ENCODE results near the gene CD99.
"Not testable (repeated sequence)": the region's sequence is repeated elsewhere in the genome, so short reads cannot be mapped to it uniquely, and the experiment has no call there.

The CD99 gene

GRCh38 chrX:2719774-2720447, 28.8 kb downstream of the CD99 start:
- no peak for DNase-seq (ENCODE audit: extremely low read depth in 1 of 2, low read depth in 1 of 2)

GRCh38 chrX:2723286-2723879, 32.3 kb downstream of the CD99 start:
- no peak for DNase-seq (ENCODE audit: extremely low read depth in 1 of 2, low read depth in 1 of 2)

- not testable (repeated sequence) for DNase-seq (ENCODE audit: extremely low read depth in 1 of 2, low read depth in 1 of 2)
Observed at GRCh38 chrX:2727264-2727663, 36.2 kb downstream of the CD99 start.

GRCh38 chrX:2732076-2732475, 41.0 kb downstream of the CD99 start:
- no peak for DNase-seq (ENCODE audit: extremely low read depth in 1 of 2, low read depth in 1 of 2)

GRCh38 chrX:2732649-2733048, 41.6 kb downstream of the CD99 start:
- no peak for DNase-seq (ENCODE audit: extremely low read depth in 1 of 2, low read depth in 1 of 2)

- DNase-seq (ENCODE audit: extremely low read depth in 1 of 2, low read depth in 1 of 2), result no peak
Observed at GRCh38 chrX:2733286-2733685, 42.2 kb downstream of the CD99 start.

- no peak for DNase-seq (ENCODE audit: extremely low read depth in 1 of 2, low read depth in 1 of 2)
Observed at GRCh38 chrX:2735270-2735669, 44.2 kb downstream of the CD99 start.

- no peak for DNase-seq (ENCODE audit: extremely low read depth in 1 of 2, low read depth in 1 of 2)
Observed at GRCh38 chrX:2740672-2741071, 49.6 kb downstream of the CD99 start.

- DNase-seq (ENCODE audit: extremely low read depth in 1 of 2, low read depth in 1 of 2), result no peak
Observed at GRCh38 chrX:2741386-2741785, 50.3 kb downstream of the CD99 start.

GRCh38 chrX:2746250-2746649, 55.2 kb downstream of the CD99 start:
- not testable (repeated sequence) for DNase-seq (ENCODE audit: extremely low read depth in 1 of 2, low read depth in 1 of 2)

- DNase-seq (ENCODE audit: extremely low read depth in 1 of 2, low read depth in 1 of 2), result no peak
Observed at GRCh38 chrX:2748171-2748814, 57.2 kb downstream of the CD99 start.

- DNase-seq (ENCODE audit: extremely low read depth in 1 of 2, low read depth in 1 of 2), result no peak
Observed at GRCh38 chrX:2748815-2749188, 57.7 kb downstream of the CD99 start.

GRCh38 chrX:2751291-2751690, 60.2 kb downstream of the CD99 start:
- no peak for DNase-seq (ENCODE audit: extremely low read depth in 1 of 2, low read depth in 1 of 2)

- DNase-seq (ENCODE audit: extremely low read depth in 1 of 2, low read depth in 1 of 2), result not testable (repeated sequence)
Observed at GRCh38 chrX:2751874-2752300, 60.8 kb downstream of the CD99 start, which contains the start of gene XG. Gene XG (plus strand): TSS chrX:2752040. CDS start chrX:2752275, 235 bp downstream.

GRCh38 chrX:2752441-2752840, 61.3 kb downstream of the CD99 start:
- DNase-seq (ENCODE audit: extremely low read depth in 1 of 2, low read depth in 1 of 2), result not testable (repeated sequence)

GRCh38 chrX:2755163-2755715, 64.1 kb downstream of the CD99 start:
- DNase-seq (ENCODE audit: extremely low read depth in 1 of 2, low read depth in 1 of 2), result not testable (repeated sequence)

GRCh38 chrX:2756548-2756947, 65.5 kb downstream of the CD99 start:
- no peak for DNase-seq (ENCODE audit: extremely low read depth in 1 of 2, low read depth in 1 of 2)

GRCh38 chrX:2761246-2761645, 70.2 kb downstream of the CD99 start:
- DNase-seq (ENCODE audit: extremely low read depth in 1 of 2, low read depth in 1 of 2), result no peak

- DNase-seq (ENCODE audit: extremely low read depth in 1 of 2, low read depth in 1 of 2), result not testable (repeated sequence)
Observed at GRCh38 chrX:2762671-2763070, 71.6 kb downstream of the CD99 start.

GRCh38 chrX:2764766-2765548, 73.9 kb downstream of the CD99 start:
- DNase-seq (ENCODE audit: extremely low read depth in 1 of 2, low read depth in 1 of 2), result not testable (repeated sequence)

GRCh38 chrX:2765549-2765830, 74.4 kb downstream of the CD99 start:
- no peak for DNase-seq (ENCODE audit: extremely low read depth in 1 of 2, low read depth in 1 of 2)

Data from stimulated activated CD8-positive, alpha-beta memory T cell treated with anti-CD3 and anti-CD28 coated beads, Interleukin-7, amount 100 ng/mL, for 48 hours (primary cell).